Mesendoderm (in vitro differentiated cells): ENCODE data around the gene ZCCHC8. TPM values are rescaled to one million over a fixed set of nuclear protein-coding genes. Genes with fewer than 3 reads are reported as not detected.

Experiments
- DNase-seq: peaks from one replicate; pipeline ENCODE4 v3.0.0; 2013
- H2AK5ac ChIP-seq: 2 replicates; pipeline ENCODE4 v1.6.1; 2013; ENCODE audit warnings: low read length, inconsistent platforms
- H2BK120ac ChIP-seq: 2 replicates; pipeline ENCODE4 v1.6.1; 2013; ENCODE audit warnings: low read depth, mild to moderate bottlenecking, low read length, moderate library complexity, mixed read lengths
- H2BK15ac ChIP-seq: replicated peaks from 2 replicates; pipeline ENCODE4 v1.6.1; 2013; ENCODE audit warnings: low read depth, mild to moderate bottlenecking, moderate library complexity
- H2BK5ac ChIP-seq: 2 replicates; pipeline ENCODE4 v1.6.1; 2013; ENCODE audit warnings: low read length, inconsistent platforms
- H3K18ac ChIP-seq: 2 replicates; pipeline ENCODE4 v1.6.1; 2013; ENCODE audit warnings: mild to moderate bottlenecking, low read length, mixed read lengths
- H3K23ac ChIP-seq: one replicate; pipeline ENCODE4 v1.6.1; 2013; ENCODE audit warnings: low read length
- H3K27ac ChIP-seq: 2 replicates; pipeline ENCODE4 v1.5.1; 2013; ENCODE audit warnings: low read depth, mild to moderate bottlenecking, inconsistent platforms, low read length, moderate library complexity
- H3K27me3 ChIP-seq: 2 replicates; pipeline ENCODE4 v1.6.1; 2013; ENCODE audit warnings: low read length, control low read depth, mild to moderate bottlenecking, inconsistent platforms; ENCODE audit not compliant: insufficient read depth, poor library complexity
- H3K36me3 ChIP-seq: 2 replicates; pipeline ENCODE4 v1.6.1; 2013; ENCODE audit warnings: low read length, inconsistent platforms; ENCODE audit not compliant: control insufficient read depth, insufficient read depth
- H3K4ac ChIP-seq: one replicate; pipeline ENCODE4 v1.6.1; 2013; ENCODE audit warnings: low read depth, mild to moderate bottlenecking, low read length, moderate library complexity
- H3K4me1 ChIP-seq: 2 replicates; pipeline ENCODE4 v1.6.1; 2013; ENCODE audit warnings: low read depth, low read length, inconsistent platforms; ENCODE audit not compliant: control insufficient read depth
- H3K4me2 ChIP-seq: 2 replicates; pipeline ENCODE4 v1.6.1; 2013; ENCODE audit warnings: low read length
- H3K4me3 ChIP-seq: 2 replicates; pipeline ENCODE4 v1.5.1; 2013; ENCODE audit warnings: mild to moderate bottlenecking, low read length
- H3K56ac ChIP-seq: one replicate; pipeline ENCODE4 v1.6.1; 2013; ENCODE audit warnings: low read length
- H3K79me1 ChIP-seq: 2 replicates; pipeline ENCODE4 v1.6.1; 2013; ENCODE audit warnings: low read length, inconsistent platforms
- H3K79me2 ChIP-seq: 2 replicates; pipeline ENCODE4 v1.6.1; 2013; ENCODE audit warnings: mild to moderate bottlenecking, low read length; ENCODE audit not compliant: control insufficient read depth, insufficient read depth
- H3K9ac ChIP-seq: 2 replicates; pipeline ENCODE4 v1.6.1; 2013; ENCODE audit warnings: low read length, inconsistent platforms
- H4K5ac ChIP-seq: one replicate; pipeline ENCODE4 v1.6.1; 2013; ENCODE audit warnings: low read length
- H4K8ac ChIP-seq: one replicate; pipeline ENCODE4 v1.6.1; 2013; ENCODE audit warnings: low read depth, mild to moderate bottlenecking, control low read depth, low read length, moderate library complexity
- WGBS: extraction: QIAGEN DNeasy Blood & Tissue Kit; methylation state at CpG from one replicate; pipeline ENCODE4 v1.1.7; 2013; ENCODE audit warnings: low lambda C conversion rate, missing lambda C conversion rate; ENCODE audit not compliant: insufficient coverage; ENCODE audit errors: extremely low coverage; 5-methylcytosine and 5-hydroxymethylcytosine counted together
- small RNA-seq: library from polyadenylated mRNA; stranded (forward); fragments of <200 nt; extraction: miRNeasy Mini kit (QIAGEN cat#:217004); gene quantifications from one replicate; pipeline ENCODE3, GENCODE V24; 2013; ENCODE audit not compliant: insufficient read depth

Gene ZCCHC8

DNA sequence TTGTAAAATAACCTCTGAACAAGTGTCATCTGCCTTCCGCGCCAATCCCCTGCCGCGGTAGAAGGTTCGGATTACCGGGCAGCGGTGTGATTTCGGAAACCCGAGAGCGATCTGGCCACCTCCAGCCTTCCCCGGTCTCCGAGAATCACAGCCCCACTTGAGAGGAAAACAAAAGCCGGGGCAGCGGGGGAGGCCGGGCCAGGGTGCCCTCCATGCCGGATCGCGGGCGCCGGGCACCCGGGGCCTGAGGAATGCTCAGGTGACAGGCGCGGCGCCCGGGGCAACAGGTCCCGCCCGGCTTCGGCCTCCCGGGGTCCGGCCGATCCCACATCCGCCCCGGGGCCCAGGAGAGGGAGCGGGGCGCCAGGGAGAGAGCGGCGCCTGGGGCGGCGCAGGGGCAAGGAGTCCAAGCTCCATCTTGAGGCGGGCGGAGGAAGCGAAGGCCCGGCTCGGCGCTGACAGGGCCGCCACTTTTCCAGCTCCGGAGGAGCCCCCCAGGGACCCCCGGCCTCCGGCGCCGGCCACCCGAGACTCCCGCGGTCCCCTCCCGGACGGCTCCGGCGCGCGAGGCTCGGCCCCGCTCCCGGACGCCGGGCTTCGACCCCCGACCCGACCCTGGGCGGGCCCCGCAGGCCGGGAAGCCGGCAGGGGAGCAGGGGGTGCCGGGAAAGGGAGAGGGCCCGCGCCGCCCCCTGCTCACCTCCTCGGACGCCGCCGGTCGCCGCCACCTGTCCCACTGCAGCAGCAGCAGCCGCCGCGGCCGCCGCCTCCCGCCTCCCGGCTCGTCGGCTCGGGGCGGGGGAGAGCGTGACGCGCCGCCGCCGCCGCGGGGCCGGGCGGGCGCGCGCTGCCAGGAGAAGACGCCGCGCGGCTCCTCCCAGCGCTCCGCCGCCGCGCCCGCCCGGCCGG, 78.7 kb downstream of the ZCCHC8 start, which contains the start of gene CLIP1:
CLIP1 (minus strand) TSS at position 849 of the 909 bp plus-strand sequence. CDS start 42,217 bp downstream, outside the sequence.
- Histone ChIP-seq H2BK120ac (peak within 1 kb of the TSS; percentile 98), H3K18ac (peak within 1 kb of the TSS; percentile 100), H3K4me2 (peak within 1 kb of the TSS; percentile 99), H2BK15ac (peak within 1 kb of the TSS; percentile 97), H3K9ac (peak within 1 kb of the TSS; percentile 91), H3K27ac (peak within 1 kb of the TSS; percentile 96), H3K36me3 (no peaks in the 10 kb centered on the region), H3K23ac (peak within 1 kb of the TSS; percentile 94), H2BK5ac (peak within 1 kb of the TSS; percentile 87), H3K4ac (peak within 1 kb of the TSS; percentile 100), H3K79me1 (peaks cover 7% of the 10 kb centered on the region), H3K79me2 (peaks cover 21% of the 10 kb centered on the region), H3K4me1 (no peaks in the 10 kb centered on the region), H4K5ac (no peak within 1 kb of the TSS), H2AK5ac (no peak within 1 kb of the TSS), H3K27me3 (no peaks in the 10 kb centered on the region), H4K8ac (peak within 1 kb of the TSS; percentile 100), H3K56ac (peak within 1 kb of the TSS; percentile 94), H3K4me3 (peak within 1 kb of the TSS; percentile 81)
- no CpG with 5 or more reads among the region's 118 CpGs for WGBS
- DNase-seq, result peak; percentile 85

Small RNA genes lying within 50 kb of the gene (small RNA-seq; reads per million reads assigned to genes)
- gene RF00411, result not detected
